ENCODE measurements around the gene NME7.

GRCh38 chr1:169316556-169316955 is 51.0 kb downstream of the NME7 start:
- TF ChIP-seq CTCF (IDR thresholded peaks at IDR 0.05) (no peak), SIN3A (IDR thresholded peaks at IDR 0.05; ENCODE audit: borderline replicate concordance, insufficient read depth, low read depth, low read length) (no peak)
